Ovary (tissue), 3 donors: ENCODE measurements around the gene CSK.

Source experiments
- CTCF ChIP-seq, 3 donors: fragments of 450-650 bp in 2 of 3; fragments of 200-600 bp in 1 of 3; IDR thresholded peaks; one replicate each; pipeline versions ENCODE4 v1.5.1 to v1.8.0; 2016 to 2022; ENCODE audit warnings: antibody characterized with exemption in 3 of 3, mild to moderate bottlenecking in 1 of 3
- EP300 ChIP-seq: sonication (generic); formaldehyde crosslinking; IDR thresholded peaks from one replicate; pipeline ENCODE4 v1.6.1; 2017; ENCODE audit warnings: antibody characterized with exemption
- POLR2A ChIP-seq: fragments of 450-650 bp; IDR thresholded peaks from one replicate; pipeline ENCODE4 v1.6.1; 2017; ENCODE audit warnings: antibody characterized with exemption, mild to moderate bottlenecking, moderate library complexity
- donor health status: DM: no; HTN: no; CAD: no.

GRCh38 chr15:74790080-74790916 is 8.4 kb downstream of the CSK start:
- TF ChIP-seq CTCF (IDR thresholded peaks at IDR 0.05) = no peak
- TF ChIP-seq EP300 = no peak
- no peak for TF ChIP-seq POLR2A
